Type B pancreatic cell (in vitro differentiated cells): ENCODE data around the gene RNF43. TPM values are rescaled to one million over a fixed set of nuclear protein-coding genes. Genes with fewer than 3 reads are reported as not detected.

Experiments
- DNase-seq: peaks from one replicate; pipeline ENCODE4 v3.0.0; 2021; ENCODE audit warnings: mixed read lengths; ENCODE audit not compliant: unreplicated experiment; ENCODE audit errors: extremely low spot score
- H3K27ac Mint-ChIP-seq: 2 replicates; pipeline ENCODE4 v1.8.0; 2021; ENCODE audit warnings: mild to moderate bottlenecking, mixed read lengths
- H3K27me3 Mint-ChIP-seq: 2 replicates; pipeline ENCODE4 v1.8.0; 2021; ENCODE audit warnings: mixed read lengths
- H3K36me3 Mint-ChIP-seq: 2 replicates; pipeline ENCODE4 v1.8.0; 2021; ENCODE audit warnings: mixed read lengths
- H3K4me1 Mint-ChIP-seq: one replicate; pipeline ENCODE4 v1.8.0; 2021; ENCODE audit warnings: mixed read lengths; ENCODE audit not compliant: unreplicated experiment
- H3K4me3 Mint-ChIP-seq: 2 replicates; pipeline ENCODE4 v1.8.0; 2021; ENCODE audit warnings: mild to moderate bottlenecking, mixed read lengths
- H3K9me3 Mint-ChIP-seq: 2 replicates; pipeline ENCODE4 v1.8.0; 2021; ENCODE audit warnings: mixed read lengths
- CTCF ChIP-seq: fragments of 200-600 bp; sonication (generic); conservative IDR thresholded peaks from 2 replicates; pipeline ENCODE4 v1.5.0; 2021; ENCODE audit warnings: antibody characterized with exemption, mild to moderate bottlenecking
- total RNA-seq: library from RNA; stranded (reverse); gene quantifications from 2 replicates; pipeline ENCODE4 v1.2.1, GENCODE V29; 2021; ENCODE audit warnings: low replicate concordance

The RNF43 gene
- total RNA-seq, 1 donor from 2014 or later = 14.0 TPM

GRCh38 chr17:58390884-58391283 lies 26.4 kb downstream of the RNF43 start:
- peaks cover 44% of the 10 kb centered on the region for H3K4me1 Mint-ChIP-seq
- H3K27me3 Mint-ChIP-seq = no peaks in the 10 kb centered on the region
- H3K27ac Mint-ChIP-seq = no peak overlapping the region
- H3K36me3 Mint-ChIP-seq = peaks cover 3% of the 10 kb centered on the region
- no peaks in the 10 kb centered on the region for H3K9me3 Mint-ChIP-seq
- no peak for DNase-seq
- no peak overlapping the region for H3K4me3 Mint-ChIP-seq
- no peak for TF ChIP-seq CTCF

- no peaks in the 10 kb centered on the region for H3K27me3 Mint-ChIP-seq
- no peak for TF ChIP-seq CTCF
- peak overlapping the region; percentile 19 for H3K27ac Mint-ChIP-seq
- DNase-seq = no peak
- no peaks in the 10 kb centered on the region for H3K9me3 Mint-ChIP-seq
- no peaks in the 10 kb centered on the region for H3K36me3 Mint-ChIP-seq
- H3K4me1 Mint-ChIP-seq = peaks cover 56% of the 10 kb centered on the region
- H3K4me3 Mint-ChIP-seq = peak overlapping the region; percentile 4
These were observed 28.8 kb downstream of the RNF43 start for GRCh38 chr17:58388302-58389190.

- H3K4me3 Mint-ChIP-seq = no peak overlapping the region
- peaks cover 59% of the 10 kb centered on the region for H3K4me1 Mint-ChIP-seq
- H3K9me3 Mint-ChIP-seq = no peaks in the 10 kb centered on the region
These were observed 29.5 kb downstream of the RNF43 start for GRCh38 chr17:58387834-58388233.

GRCh38 chr17:58386708-58387107 lies 30.6 kb downstream of the RNF43 start:
- Mint-ChIP-seq H3K27me3 (no peaks in the 10 kb centered on the region), H3K4me1 (peaks cover 62% of the 10 kb centered on the region), H3K9me3 (no peaks in the 10 kb centered on the region), H3K36me3 (no peaks in the 10 kb centered on the region), H3K27ac (no peak overlapping the region), H3K4me3 (no peak overlapping the region)
- TF ChIP-seq CTCF = no peak
- no peak for DNase-seq

More at GRCh38 chr17:58387834-58388233, 29.5 kb downstream of the RNF43 start:
- DNase-seq = no peak
- TF ChIP-seq CTCF = no peak
- H3K27me3 Mint-ChIP-seq = no peaks in the 10 kb centered on the region
- peak overlapping the region; percentile 19 for H3K27ac Mint-ChIP-seq
- H3K36me3 Mint-ChIP-seq = no peaks in the 10 kb centered on the region

- H3K36me3 Mint-ChIP-seq = no peaks in the 10 kb centered on the region
- no peak for DNase-seq
- H3K4me1 Mint-ChIP-seq = peaks cover 61% of the 10 kb centered on the region
- H3K9me3 Mint-ChIP-seq = no peaks in the 10 kb centered on the region
- no peaks in the 10 kb centered on the region for H3K27me3 Mint-ChIP-seq
- H3K4me3 Mint-ChIP-seq = no peak overlapping the region
- peak overlapping the region; percentile 3 for H3K27ac Mint-ChIP-seq
- no peak for TF ChIP-seq CTCF
These were observed 31.9 kb downstream of the RNF43 start for GRCh38 chr17:58385359-58385899.
